Keratinocyte (primary cell): ENCODE data around the gene KCNJ16. TPM values are rescaled to one million over a fixed set of nuclear protein-coding genes. Genes with fewer than 3 reads are reported as not detected.

ENCODE experiments used
- DNase-seq: peaks from one replicate; pipeline ENCODE4 v3.0.0-alpha.2; 2011; ENCODE audit warnings: low read depth, missing footprints, low spot score
- FAIRE-seq: peaks from 2 replicates; lab custom pipeline; 2011; peaks lifted over from hg19 to GRCh38; lab: Jason Lieb, UNC
- H2AFZ ChIP-seq: 2 replicates; pipeline ENCODE4 v1.6.0; 2012; ENCODE audit warnings: low read length, control low read depth, inconsistent platforms; ENCODE audit not compliant: control insufficient read depth
- H3K27ac ChIP-seq: 2 replicates; pipeline ENCODE4 v1.5.1; 2011; ENCODE audit warnings: low read length; ENCODE audit not compliant: control insufficient read depth, insufficient read depth
- H3K27me3 ChIP-seq: 3 replicates; pipeline ENCODE4 v1.6.0; 2011; ENCODE audit warnings: low read length; ENCODE audit not compliant: control insufficient read depth, insufficient read depth; ENCODE audit errors: extremely low read depth
- H3K36me3 ChIP-seq, 2 experiments: 2 replicates in 1 of 2; 3 replicates in 1 of 2; pipeline ENCODE4 v1.5.1; 2011; ENCODE audit warnings: low read length in 2 of 2, mild to moderate bottlenecking in 1 of 2; ENCODE audit not compliant: control insufficient read depth in 2 of 2, insufficient read depth in 2 of 2; ENCODE audit errors: extremely low read depth in 1 of 2
- H3K4me1 ChIP-seq: 3 replicates; pipeline ENCODE4 v1.5.1; 2011; ENCODE audit warnings: low read length; ENCODE audit not compliant: control insufficient read depth, insufficient read depth; ENCODE audit errors: extremely low read depth
- H3K4me2 ChIP-seq: 3 replicates; pipeline ENCODE4 v1.6.0; 2011; ENCODE audit warnings: low read depth, low read length; ENCODE audit not compliant: control insufficient read depth, insufficient read depth; ENCODE audit errors: extremely low read depth
- H3K4me3 ChIP-seq, 3 experiments: fragments of 200-600 bp in 1 of 3; sonication (generic) in 1 of 3; 2 replicates in 2 of 3; 3 replicates in 1 of 3; pipeline ENCODE4 v1.5.1; 2011 to 2016; ENCODE audit warnings: low read length in 3 of 3, mild to moderate bottlenecking in 3 of 3, control low read depth in 2 of 3, inconsistent platforms in 1 of 3, low read depth in 1 of 3, mixed read lengths in 1 of 3, mixed run types in 1 of 3, moderate library complexity in 1 of 3; ENCODE audit not compliant: control insufficient read depth in 2 of 3, insufficient read depth in 2 of 3; ENCODE audit errors: extremely low read depth in 1 of 3
- H3K79me2 ChIP-seq: 2 replicates; pipeline ENCODE4 v1.6.0; 2012; ENCODE audit warnings: low read length; ENCODE audit not compliant: control insufficient read depth, insufficient read depth
- H3K9ac ChIP-seq: 3 replicates; pipeline ENCODE4 v1.6.0; 2011; ENCODE audit warnings: low read length; ENCODE audit not compliant: control insufficient read depth, insufficient read depth; ENCODE audit errors: extremely low read depth
- H3K9me1 ChIP-seq: 3 replicates; pipeline ENCODE4 v1.6.0; 2011; ENCODE audit warnings: low read length; ENCODE audit not compliant: control insufficient read depth, insufficient read depth; ENCODE audit errors: extremely low read depth
- H3K9me3 ChIP-seq: 2 replicates; pipeline ENCODE4 v1.5.1; 2012; ENCODE audit warnings: low read depth, low read length; ENCODE audit not compliant: control insufficient read depth
- H4K20me1 ChIP-seq: 3 replicates; pipeline ENCODE4 v1.6.0; 2011; ENCODE audit warnings: low read length; ENCODE audit not compliant: control insufficient read depth, insufficient read depth; ENCODE audit errors: extremely low read depth
- CTCF ChIP-seq, 3 experiments: IDR thresholded peaks in 1 of 3; conservative IDR thresholded peaks in 1 of 3; optimal IDR thresholded peaks in 1 of 3; 2 replicates in 2 of 3; 3 replicates in 1 of 3; pipeline versions ENCODE3 to v1.5.1; 2011; ENCODE audit warnings: low read length in 3 of 3, mild to moderate bottlenecking in 3 of 3, moderate library complexity in 2 of 3, control low read depth in 1 of 3, inconsistent platforms in 1 of 3; ENCODE audit not compliant: insufficient read depth in 2 of 3; ENCODE audit errors: extremely low read depth in 1 of 3
- EZH2 ChIP-seq: IDR thresholded peaks from one replicate; pipeline ENCODE4 v1.6.1; 2012; ENCODE audit warnings: inconsistent platforms, mild to moderate bottlenecking, low read length, moderate library complexity
- dilution Hi-C: fragments of 300-500 bp; cut with MboI; formaldehyde crosslinking; loops from one replicate; pipeline ENCODE4 v1.7.0; 2020; ENCODE audit warnings: low sequenced_read_pairs; ENCODE audit not compliant: extremely low pct_ligation_motif_present
- polyA plus RNA-seq, 5 experiments: library from polyadenylated mRNA; depleted of rRNA in 3 of 5; stranded (reverse) in 3 of 5; stranded (forward) in 1 of 5; unstranded in 1 of 5; fragments of >200 nt; gene quantifications; 1 replicate in 1 of 5; 2 replicates in 3 of 5; 3 replicates in 1 of 5; pipeline versions ENCODE4 v1.2.1 to v1.2.3, GENCODE V29; 2011 to 2012; ENCODE audit warnings: missing spikeins in 2 of 5, low read depth in 1 of 5, low replicate concordance in 1 of 5

Gene KCNJ16
- polyA plus RNA-seq, 1 donor (not counting 4 experiments of a cell fraction or from before 2014, with no cell fraction given), result not detected

DNA sequence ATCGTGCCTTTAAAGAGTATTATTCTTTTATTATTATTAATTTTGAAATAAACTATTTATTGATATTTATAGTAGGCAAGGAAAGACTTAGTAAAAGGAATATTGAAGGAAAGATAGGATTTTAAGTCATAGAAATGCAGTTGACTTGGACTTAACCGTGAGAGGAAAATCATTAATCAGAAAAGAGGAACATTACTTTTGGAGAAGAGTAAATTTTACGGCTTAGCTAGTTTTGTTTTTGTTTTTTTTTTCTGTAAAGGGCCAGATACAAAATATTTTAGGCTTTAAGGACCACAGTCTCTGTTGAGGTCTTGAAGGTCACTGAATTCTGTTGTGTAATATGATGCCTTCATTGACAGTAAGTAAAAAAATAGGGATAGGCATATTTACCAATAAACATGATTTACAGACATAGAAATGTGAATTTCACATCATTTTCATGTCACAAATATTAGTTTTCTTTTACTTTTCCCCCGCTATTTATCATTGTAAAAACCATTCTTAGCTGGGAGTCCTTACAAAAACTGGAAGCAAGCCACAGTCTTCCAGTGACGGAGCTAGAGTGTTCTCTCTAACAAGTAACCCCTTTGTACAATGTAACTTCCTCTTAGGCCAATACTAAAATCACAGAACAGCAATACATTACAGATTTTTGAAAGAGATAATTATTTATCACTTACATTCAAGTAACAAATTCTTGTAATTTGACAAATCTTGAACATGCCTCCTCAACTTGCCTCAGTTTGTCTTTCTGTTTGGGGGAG, 2.3 kb upstream of the KCNJ16 start:
- dilution Hi-C loops, result no loop called here
- no peaks in the 10 kb centered on the region for H3K27me3 ChIP-seq
- DNase-seq (no peak), FAIRE-seq (no peak)
- TF ChIP-seq EZH2 (no peak), CTCF (optimal IDR thresholded peaks at IDR 0.05 in 1 of 3, IDR thresholded peaks at IDR 0.05 in 1 of 3, conservative IDR thresholded peaks at IDR 0.05 in 1 of 3; ENCODE audit: extremely low read depth in 1 of 3, insufficient read depth in 2 of 3, low read length in 3 of 3) (no peak)
- no peak overlapping the region for H3K4me2 ChIP-seq
- H3K4me3 ChIP-seq, result no peak overlapping the region
- no peaks in the 10 kb centered on the region for H3K9me1 ChIP-seq
- no peaks in the 10 kb centered on the region for H3K79me2 ChIP-seq
- no peak overlapping the region for H3K9ac ChIP-seq
- H3K9me3 ChIP-seq, result no peaks in the 10 kb centered on the region
- H4K20me1 ChIP-seq, result no peaks in the 10 kb centered on the region
- H3K27ac ChIP-seq, result no peak overlapping the region
- H3K36me3 ChIP-seq, result no peaks in the 10 kb centered on the region
- no peak overlapping the region for H2AFZ ChIP-seq
- no peaks in the 10 kb centered on the region for H3K4me1 ChIP-seq

DNA sequence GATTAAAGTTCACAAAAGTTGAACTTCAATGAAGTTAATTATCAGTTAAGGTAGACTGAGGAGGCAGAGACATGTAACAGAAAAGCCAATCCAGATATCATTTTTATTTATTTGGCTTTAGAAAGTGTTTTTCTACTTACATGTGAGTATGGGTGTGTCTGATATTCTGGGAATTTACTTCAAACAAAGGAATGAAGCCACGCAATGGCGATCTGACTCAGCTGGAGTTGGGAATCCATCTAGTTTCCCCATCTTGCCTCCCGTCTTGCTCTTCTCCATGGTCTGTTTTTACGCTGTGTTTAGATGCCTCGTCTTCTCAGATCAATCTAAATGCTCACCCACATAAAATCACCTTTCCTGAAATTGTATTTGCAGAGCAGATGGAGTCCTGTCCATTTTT, 1.7 kb upstream of the KCNJ16 start:
- Histone ChIP-seq H3K27me3 (no peaks in the 10 kb centered on the region), H3K27ac (no peak overlapping the region), H2AFZ (no peak overlapping the region), H3K9me3 (no peaks in the 10 kb centered on the region), H3K9ac (no peak overlapping the region), H3K79me2 (no peaks in the 10 kb centered on the region), H3K36me3 (no peaks in the 10 kb centered on the region), H4K20me1 (no peaks in the 10 kb centered on the region), H3K4me2 (no peak overlapping the region), H3K4me3 (no peak overlapping the region), H3K9me1 (no peaks in the 10 kb centered on the region), H3K4me1 (no peaks in the 10 kb centered on the region)
- FAIRE-seq (no peak), DNase-seq (no peak)
- no peak for TF ChIP-seq EZH2
- TF ChIP-seq CTCF (optimal IDR thresholded peaks at IDR 0.05 in 1 of 3, IDR thresholded peaks at IDR 0.05 in 1 of 3, conservative IDR thresholded peaks at IDR 0.05 in 1 of 3; ENCODE audit: extremely low read depth in 1 of 3, insufficient read depth in 2 of 3, low read length in 3 of 3), result no peak
- dilution Hi-C loops, result no loop called here
